ENCODE measurements around the gene PEX26. TPM values are rescaled to one million over a fixed set of nuclear protein-coding genes. Genes with fewer than 3 reads are reported as not detected.
A peak's percentile ranks its signal among the peaks of the same experiment; 100 is the strongest.

PEX26 gene
- total RNA-seq, 4 donors from 2014 or later = 46.4 to 211 (median 93.4) TPM

DNA sequence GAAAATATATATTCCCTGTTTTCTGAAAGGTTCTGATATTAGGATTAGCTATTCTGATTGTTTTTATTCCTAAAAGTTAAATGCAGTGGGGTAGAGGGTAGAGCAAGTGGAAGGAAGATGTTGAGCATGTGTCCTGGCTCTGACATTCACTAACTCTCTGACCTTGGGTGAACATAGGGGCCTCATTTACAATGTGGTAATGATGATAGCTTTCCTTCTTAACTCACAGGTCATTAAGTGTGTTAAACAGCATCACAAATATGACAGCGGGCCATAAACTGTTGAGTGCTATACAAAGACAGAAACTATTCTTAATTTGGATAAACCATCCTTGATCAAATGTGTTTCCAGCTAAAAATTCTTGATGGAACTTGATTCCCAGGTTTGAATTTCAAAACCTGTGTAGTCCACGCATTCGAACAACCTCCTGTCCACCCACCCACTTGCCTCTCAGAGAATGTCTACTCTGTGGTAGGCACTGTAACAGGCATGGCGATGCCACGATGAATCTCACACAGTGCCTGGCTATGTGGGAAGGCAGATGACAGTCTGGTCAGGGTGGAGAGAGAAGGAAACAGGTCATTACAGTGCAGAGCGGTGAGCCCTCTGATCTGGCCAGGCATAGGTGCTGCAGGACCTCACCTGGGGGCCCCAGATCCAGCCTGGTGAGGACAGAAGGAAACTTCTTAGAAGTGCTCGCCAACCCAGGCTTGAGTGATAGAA lies 19.3 kb upstream of the PEX26 start:
- no peaks in the 10 kb centered on the region for H3K27me3 ChIP-seq
- in situ Hi-C loops (cut with MboI; ENCODE audit: low pct_ligation_motif_present in 1 of 4, low pct_unique_long_range_greater_than_20kb in 1 of 4, low sequenced_read_pairs in 3 of 4) = no loop called here
- no peak for TF ChIP-seq POLR2A (IDR thresholded peaks at IDR 0.05)
- no peak for TF ChIP-seq POLR2AphosphoS5 (IDR thresholded peaks at IDR 0.05)
- TF ChIP-seq EP300 (IDR thresholded peaks at IDR 0.05; ENCODE audit: low read depth) = no peak
- peak overlapping the region; percentile 66 to 85 (median 83) for H3K27ac ChIP-seq
- WGBS, 2 donors (ENCODE audit: low coverage in 1 of 2) = 96 to 100% methylated on average over 4 to 7 of the region's 7 CpGs
- no peaks in the 10 kb centered on the region for H3K36me3 ChIP-seq
- H3K4me1 ChIP-seq = peaks cover 27 to 61% (median 31%) of the 10 kb centered on the region in 4 donors
- no peak overlapping the region for H3K4me3 ChIP-seq
- DNase-seq = no peak
- no peaks in the 10 kb centered on the region for H3K9me3 ChIP-seq
- intact Hi-C loops (cut with DNase I; ENCODE audit: low total_unique reads) = no loop called here

DNA sequence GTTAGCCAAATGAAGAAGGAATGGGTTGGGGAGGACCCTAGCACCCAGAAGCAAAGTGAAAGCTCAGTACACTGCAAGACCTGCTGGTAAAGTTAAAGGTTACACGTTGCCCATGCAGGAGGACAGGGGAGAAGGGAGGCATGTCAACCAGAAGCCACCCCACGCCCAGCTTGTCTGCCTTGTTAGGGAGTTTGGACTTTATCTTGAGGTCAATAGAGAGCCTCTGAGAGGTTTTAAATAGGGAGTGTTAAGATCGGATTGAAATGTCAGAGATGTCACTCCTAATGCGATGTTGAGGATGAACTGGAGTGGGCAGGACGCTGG lies 18.7 kb upstream of the PEX26 start:
- intact Hi-C loops (cut with DNase I; ENCODE audit: low total_unique reads) (no loop called here), in situ Hi-C loops (cut with MboI; ENCODE audit: low pct_ligation_motif_present in 1 of 4, low pct_unique_long_range_greater_than_20kb in 1 of 4, low sequenced_read_pairs in 3 of 4) (no loop called here)
- H3K36me3 ChIP-seq = no peaks in the 10 kb centered on the region
- peak overlapping the region; percentile 66 to 85 (median 83) for H3K27ac ChIP-seq
- no peaks in the 10 kb centered on the region for H3K9me3 ChIP-seq
- H3K4me1 ChIP-seq = peaks cover 27 to 61% (median 31%) of the 10 kb centered on the region in 4 donors
- H3K4me3 ChIP-seq = no peak overlapping the region
- DNase-seq = no peak
- WGBS, 2 donors (ENCODE audit: low coverage in 1 of 2) = 83% methylated on average over 5 of the region's 5 CpGs; no CpG with 5 or more reads in 1 of the 2 donors
- no peaks in the 10 kb centered on the region for H3K27me3 ChIP-seq
- TF ChIP-seq POLR2AphosphoS5 (IDR thresholded peaks at IDR 0.05) (no peak), POLR2A (IDR thresholded peaks at IDR 0.05) (no peak), EP300 (IDR thresholded peaks at IDR 0.05; ENCODE audit: low read depth) (no peak)
- TF ChIP-seq, protein P1, sequence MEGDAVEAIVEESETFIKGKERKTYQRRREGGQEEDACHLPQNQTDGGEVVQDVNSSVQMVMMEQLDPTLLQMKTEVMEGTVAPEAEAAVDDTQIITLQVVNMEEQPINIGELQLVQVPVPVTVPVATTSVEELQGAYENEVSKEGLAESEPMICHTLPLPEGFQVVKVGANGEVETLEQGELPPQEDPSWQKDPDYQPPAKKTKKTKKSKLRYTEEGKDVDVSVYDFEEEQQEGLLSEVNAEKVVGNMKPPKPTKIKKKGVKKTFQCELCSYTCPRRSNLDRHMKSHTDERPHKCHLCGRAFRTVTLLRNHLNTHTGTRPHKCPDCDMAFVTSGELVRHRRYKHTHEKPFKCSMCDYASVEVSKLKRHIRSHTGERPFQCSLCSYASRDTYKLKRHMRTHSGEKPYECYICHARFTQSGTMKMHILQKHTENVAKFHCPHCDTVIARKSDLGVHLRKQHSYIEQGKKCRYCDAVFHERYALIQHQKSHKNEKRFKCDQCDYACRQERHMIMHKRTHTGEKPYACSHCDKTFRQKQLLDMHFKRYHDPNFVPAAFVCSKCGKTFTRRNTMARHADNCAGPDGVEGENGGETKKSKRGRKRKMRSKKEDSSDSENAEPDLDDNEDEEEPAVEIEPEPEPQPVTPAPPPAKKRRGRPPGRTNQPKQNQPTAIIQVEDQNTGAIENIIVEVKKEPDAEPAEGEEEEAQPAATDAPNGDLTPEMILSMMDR (IDR thresholded peaks at IDR 0.05) = no peak

DNA sequence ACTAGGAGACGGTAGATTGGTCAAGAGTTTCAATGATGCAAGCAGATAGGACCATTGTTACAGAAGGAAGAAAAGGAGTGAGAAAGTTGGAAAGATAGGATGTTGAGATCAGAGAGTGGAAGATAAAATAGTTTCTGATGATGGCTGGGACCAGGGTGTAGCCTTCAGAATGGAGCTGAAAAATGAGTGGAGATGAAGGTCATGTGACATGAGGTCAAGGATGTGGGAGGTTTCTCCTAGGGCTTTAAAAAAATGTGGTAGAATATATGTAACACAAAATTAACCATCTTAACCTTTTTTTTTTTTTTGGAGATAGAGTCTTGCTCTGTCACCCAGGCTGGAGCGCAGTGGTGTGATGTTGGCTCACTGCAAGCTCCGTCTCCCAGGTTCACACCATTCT lies 18.3 kb upstream of the PEX26 start:
- TF ChIP-seq, protein P1 (IDR thresholded peaks at IDR 0.05) = no peak
- TF ChIP-seq EP300 (IDR thresholded peaks at IDR 0.05; ENCODE audit: low read depth) = no peak
- no peak for TF ChIP-seq POLR2AphosphoS5 (IDR thresholded peaks at IDR 0.05)
- Histone ChIP-seq H3K4me1 (peaks cover 27 to 61% (median 31%) of the 10 kb centered on the region in 4 donors), H3K9me3 (no peaks in the 10 kb centered on the region), H3K36me3 (no peaks in the 10 kb centered on the region), H3K27me3 (no peaks in the 10 kb centered on the region), H3K27ac (peak overlapping the region in 2 of 4 donors; percentile 74 to 85), H3K4me3 (no peak overlapping the region)
- no peak for DNase-seq
- in situ Hi-C loops (cut with MboI; ENCODE audit: low pct_ligation_motif_present in 1 of 4, low pct_unique_long_range_greater_than_20kb in 1 of 4, low sequenced_read_pairs in 3 of 4) = no loop called here
- intact Hi-C loops (cut with DNase I; ENCODE audit: low total_unique reads) = no loop called here
- WGBS, 2 donors (ENCODE audit: low coverage in 1 of 2) = 94 to 100% methylated on average over 1 to 3 of the region's 3 CpGs

DNA sequence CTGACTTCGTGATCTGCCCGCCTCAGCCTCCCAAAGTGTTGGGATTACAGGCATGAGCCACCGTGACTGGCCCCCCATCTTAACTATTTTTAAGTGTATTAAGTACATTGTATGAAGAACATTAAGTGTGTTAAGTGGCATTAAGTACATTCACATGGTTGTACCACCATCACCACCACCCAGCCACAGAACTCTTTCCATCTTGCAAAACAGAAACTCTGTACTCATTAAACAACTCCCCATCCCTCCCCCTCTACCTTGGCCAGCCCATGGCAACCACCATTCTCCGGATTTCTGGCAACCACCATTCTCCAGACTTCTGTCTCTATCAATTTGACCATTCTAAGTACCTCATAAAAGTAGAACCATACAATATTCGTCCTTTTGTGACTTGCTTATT lies 17.8 kb upstream of the PEX26 start:
- 41 to 79% methylated on average over 2 to 5 of the region's 5 CpGs for WGBS, 2 donors (ENCODE audit: low coverage in 1 of 2)
- in situ Hi-C loops (cut with MboI; ENCODE audit: low pct_ligation_motif_present in 1 of 4, low pct_unique_long_range_greater_than_20kb in 1 of 4, low sequenced_read_pairs in 3 of 4) = no loop called here
- H3K27ac ChIP-seq = peak overlapping the region; percentile 67 to 75 (median 73)

More for the DNA sequence above, 17.8 kb upstream of the PEX26 start:
- TF ChIP-seq POLR2AphosphoS5 (IDR thresholded peaks at IDR 0.05) (no peak), POLR2A (IDR thresholded peaks at IDR 0.05) (no peak), EP300 (IDR thresholded peaks at IDR 0.05; ENCODE audit: low read depth) (no peak)
- TF ChIP-seq, protein P1 (IDR thresholded peaks at IDR 0.05) = no peak
- DNase-seq = no peak
- peaks cover 27 to 61% (median 31%) of the 10 kb centered on the region in 4 donors for H3K4me1 ChIP-seq
- intact Hi-C loops (cut with DNase I; ENCODE audit: low total_unique reads) = no loop called here
- H3K36me3 ChIP-seq = no peaks in the 10 kb centered on the region
- no peaks in the 10 kb centered on the region for H3K9me3 ChIP-seq
- H3K4me3 ChIP-seq = no peak overlapping the region
- no peaks in the 10 kb centered on the region for H3K27me3 ChIP-seq

Data from transverse colon (tissue), 4 donors.